Measurements from ENCODE around the gene DPF3. TPM values are rescaled to one million over a fixed set of nuclear protein-coding genes. Genes with fewer than 3 reads are reported as not detected.

DPF3 gene
- total RNA-seq, 1 experiment from 2014 or later = not detected

- intact Hi-C loops (cut with micrococcal nuclease; ENCODE audit: unreplicated experiment) (no loop called here), in situ Hi-C loops (cut with HindIII; ENCODE audit: low pct_unique_long_range_greater_than_20kb, low sequenced_read_pairs) (no loop called here)
- POLR2A ChIA-PET = no interaction called here
- ATAC-seq (no peak), DNase-seq (ENCODE audit: low read depth, low spot score) (no peak)
- H3K27ac ChIP-seq (ENCODE audit: low read length) = no peak overlapping the region
- no peaks in the 10 kb centered on the region for H3K4me1 ChIP-seq (ENCODE audit: control insufficient read depth, insufficient read depth, low read length)
- no TSS peak for BruUV-seq (replicated peaks)
- CTCF ChIA-PET = no interaction called here
- H3K36me3 ChIP-seq (ENCODE audit: control insufficient read depth, insufficient read depth, low read length) = no peaks in the 10 kb centered on the region
- H3K27me3 ChIP-seq (ENCODE audit: control insufficient read depth, insufficient read depth, low read length) = no peaks in the 10 kb centered on the region
- no peaks in the 10 kb centered on the region for H3K9me3 ChIP-seq (ENCODE audit: control insufficient read depth, insufficient read depth, low read depth, low read length)
- no peak overlapping the region for H3K4me3 ChIP-seq (ENCODE audit: low read depth in 2 of 2, low read length in 2 of 2)
- no peak for TF ChIP-seq REST (IDR thresholded peaks at IDR 0.05; ENCODE audit: insufficient read depth in 1 of 2, low read depth in 2 of 2, low read length in 1 of 2)
- no peak for TF ChIP-seq CTCF (IDR thresholded peaks at IDR 0.05)
- TF ChIP-seq POLR2AphosphoS5 (IDR thresholded peaks at IDR 0.05; ENCODE audit: low read depth, low read length) = no peak
- no peak for TF ChIP-seq TCF7L2 (IDR thresholded peaks at IDR 0.05; ENCODE audit: low read depth, low read length)
These were observed 287.0 kb downstream of the DPF3 start for GRCh38 chr14:72606879-72607278.

GRCh38 chr14:72605921-72606220, 288.0 kb downstream of the DPF3 start:
- in situ Hi-C loops (cut with HindIII; ENCODE audit: low pct_unique_long_range_greater_than_20kb, low sequenced_read_pairs) (no loop called here), intact Hi-C loops (cut with micrococcal nuclease; ENCODE audit: unreplicated experiment) (no loop called here)
- Histone ChIP-seq H3K4me1 (ENCODE audit: control insufficient read depth, insufficient read depth, low read length) (no peaks in the 10 kb centered on the region), H3K36me3 (ENCODE audit: control insufficient read depth, insufficient read depth, low read length) (no peaks in the 10 kb centered on the region), H3K27ac (ENCODE audit: low read length) (no peak overlapping the region), H3K27me3 (ENCODE audit: control insufficient read depth, insufficient read depth, low read length) (no peaks in the 10 kb centered on the region), H3K4me3 (ENCODE audit: low read depth in 2 of 2, low read length in 2 of 2) (no peak overlapping the region), H3K9me3 (ENCODE audit: control insufficient read depth, insufficient read depth, low read depth, low read length) (no peaks in the 10 kb centered on the region)
- DNase-seq (ENCODE audit: low read depth, low spot score) = no peak
- no TSS peak for BruUV-seq (replicated peaks)
- ATAC-seq = no peak
- CTCF ChIA-PET = no interaction called here
- no peak for TF ChIP-seq SIN3A (IDR thresholded peaks at IDR 0.05; ENCODE audit: borderline replicate concordance, insufficient read depth, low read depth, low read length)
- no peak for TF ChIP-seq TCF7L2 (IDR thresholded peaks at IDR 0.05; ENCODE audit: low read depth, low read length)
- TF ChIP-seq POLR2AphosphoS5 (IDR thresholded peaks at IDR 0.05; ENCODE audit: low read depth, low read length) = no peak
- TF ChIP-seq REST (IDR thresholded peaks at IDR 0.05; ENCODE audit: insufficient read depth in 1 of 2, low read depth in 2 of 2, low read length in 1 of 2) = no peak
- no peak for TF ChIP-seq CTCF (IDR thresholded peaks at IDR 0.05)
- POLR2A ChIA-PET = no interaction called here
